OCI-M1 (cell line): ENCODE measurements around the gene GPAM.
"Not testable (repeated sequence)": the region's sequence is repeated elsewhere in the genome, so short reads cannot be mapped to it uniquely, and the experiment has no call there.

Source experiments
- DNase-seq: peaks from one replicate; lab custom pipeline; 2025; lab: John Stamatoyannopoulos, UW

Gene GPAM

DNA sequence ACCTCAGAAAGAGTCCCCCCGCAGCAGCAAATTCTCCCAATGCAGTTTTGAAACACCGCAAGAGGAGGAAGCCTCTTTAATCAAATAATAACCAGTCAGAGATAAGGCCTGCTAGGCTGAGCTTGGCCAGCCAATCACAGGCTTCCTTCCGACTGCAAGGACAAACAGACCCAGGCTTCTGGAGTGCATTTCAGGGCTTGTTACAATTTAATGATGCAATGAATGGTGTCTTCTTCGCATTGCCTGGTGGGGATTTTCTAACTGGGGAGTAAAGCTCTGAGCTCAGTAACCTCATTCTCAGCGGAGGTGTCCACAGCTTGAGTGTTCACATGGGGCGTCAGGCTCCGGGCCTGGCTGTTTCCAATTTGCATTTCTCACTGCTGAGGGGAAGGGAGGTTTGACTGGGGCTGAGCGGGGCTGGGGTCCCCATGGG lies 31.8 kb upstream of the GPAM start:
- peak; percentile 10 for DNase-seq

DNA sequence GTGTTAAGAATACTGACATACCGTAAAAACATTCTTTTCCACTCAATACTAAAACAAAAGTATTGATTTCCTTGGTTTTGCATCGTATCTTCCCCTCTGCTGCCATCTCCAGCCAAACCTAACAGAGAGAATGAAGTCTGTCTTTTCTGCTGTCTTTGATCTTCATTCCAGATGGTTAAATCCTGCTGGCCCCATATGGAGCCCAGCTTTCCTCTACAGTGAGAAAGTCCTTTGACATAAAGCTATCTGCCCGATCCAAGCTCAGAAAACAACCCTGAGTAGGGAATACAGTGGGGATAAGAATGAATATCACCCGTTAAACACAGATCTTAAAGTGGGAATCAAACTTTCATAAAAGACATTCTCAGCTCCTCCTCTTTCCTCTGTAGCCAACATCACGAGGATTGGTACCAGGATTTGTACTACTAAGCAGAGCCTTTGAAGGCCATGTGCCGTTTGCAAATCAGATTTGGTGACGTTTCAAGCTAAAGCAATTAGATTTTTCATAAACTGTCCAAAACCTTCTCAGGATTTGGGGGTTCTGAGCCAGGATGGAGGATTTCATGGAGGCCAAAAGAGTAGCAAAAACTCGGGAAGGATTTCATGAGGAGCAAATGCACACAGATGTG lies 30.8 kb upstream of the GPAM start:
- DNase-seq, result no peak

- no peak for DNase-seq
These were observed 30.3 kb upstream of the GPAM start for GRCh38 chr10:112213836-112214235.

DNA sequence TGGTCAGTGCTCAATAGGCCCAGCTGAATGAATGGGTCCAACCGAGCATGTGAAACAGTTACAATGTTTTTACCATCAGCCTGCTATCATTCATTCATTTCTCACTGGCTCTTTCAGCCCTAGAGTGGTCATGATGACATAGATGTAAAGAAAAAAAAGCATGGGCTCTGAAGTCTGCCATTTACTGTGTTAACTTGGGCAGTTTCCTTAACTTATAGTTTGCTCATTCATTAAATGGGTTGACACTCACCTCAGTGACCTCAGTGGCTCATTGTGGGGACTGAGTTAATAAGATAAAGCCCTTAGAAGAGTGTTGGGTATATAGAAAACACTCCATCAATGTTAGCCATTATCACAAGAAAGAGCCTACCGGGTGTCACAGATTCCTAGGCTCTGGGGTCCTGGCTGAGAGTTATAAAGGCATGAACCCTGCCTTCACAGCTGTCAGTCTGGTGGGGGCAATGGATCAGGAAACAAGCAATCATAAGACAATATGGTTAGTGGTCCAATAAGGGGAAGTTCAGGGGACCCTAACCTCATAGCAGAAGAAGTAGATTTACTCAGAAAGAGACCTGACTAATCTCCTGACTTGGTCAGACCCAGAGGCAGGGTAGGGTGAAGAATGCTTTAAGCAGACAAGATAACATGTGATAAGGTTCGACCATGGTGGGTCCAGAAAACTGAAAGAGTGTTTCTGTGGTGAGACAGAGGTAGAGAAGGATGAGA lies 29.7 kb upstream of the GPAM start:
- no peak for DNase-seq

DNA sequence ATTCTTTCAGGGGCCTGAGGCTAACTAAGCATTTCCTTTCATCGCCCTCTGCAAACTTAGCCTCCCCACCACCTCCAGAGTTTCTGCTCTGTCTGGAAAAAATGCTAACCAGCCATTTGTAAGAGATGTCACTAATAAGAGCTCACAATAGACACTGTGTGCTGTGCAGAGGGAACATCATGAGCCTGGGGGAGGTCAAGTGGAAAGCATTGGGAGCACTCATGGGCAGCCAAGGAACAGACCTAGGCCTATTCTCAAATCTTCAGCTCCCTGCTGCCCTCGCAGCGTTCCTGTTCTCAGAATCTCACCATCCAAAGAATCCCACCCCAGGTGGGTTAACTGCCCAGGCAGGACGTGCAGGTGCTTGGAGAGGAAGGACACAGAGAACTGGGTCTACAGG lies 27.1 kb upstream of the GPAM start:
- DNase-seq, result no peak

- no peak for DNase-seq
These were observed 26.1 kb upstream of the GPAM start for GRCh38 chr10:112209684-112210131.

DNA sequence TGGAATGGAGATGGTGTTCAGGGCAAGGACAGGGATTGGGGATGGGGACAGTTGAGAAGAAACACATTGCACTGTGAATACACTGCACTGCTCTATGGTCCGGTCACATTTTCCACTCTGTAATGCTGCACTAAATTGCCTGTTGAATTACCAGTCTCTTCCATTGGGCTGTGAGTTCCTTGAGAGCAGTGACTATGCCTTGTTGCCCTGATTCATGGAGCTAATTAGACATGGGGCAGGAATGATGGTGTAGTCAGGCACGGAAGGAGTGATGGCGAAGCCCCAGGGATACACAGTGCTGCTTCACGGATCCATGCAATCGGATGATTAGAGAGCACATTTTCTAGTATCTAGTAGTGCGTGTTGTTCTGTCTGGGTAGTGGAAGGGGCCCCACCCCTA lies 25.4 kb upstream of the GPAM start:
- no peak for DNase-seq

DNA sequence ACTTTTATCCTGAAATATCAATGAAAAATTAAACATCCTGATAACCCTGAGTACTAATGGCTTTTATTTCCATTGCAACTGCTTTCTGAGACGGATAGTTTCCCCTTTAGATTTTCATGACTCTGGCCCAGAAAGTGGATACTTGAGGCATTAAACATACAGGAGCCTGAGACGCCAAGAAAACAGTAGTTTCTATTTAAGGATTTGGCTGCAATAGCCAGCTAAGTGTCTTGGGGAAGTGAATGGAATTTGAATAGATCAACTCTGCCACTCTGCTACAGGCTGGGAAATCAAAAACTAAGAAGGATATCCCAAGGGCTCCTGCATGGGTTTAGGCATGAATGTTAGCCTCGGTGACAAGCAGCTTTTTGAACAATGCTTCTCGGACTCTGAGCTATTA lies 24.7 kb upstream of the GPAM start:
- DNase-seq, result no peak

GRCh38 chr10:112203328-112204076 lies 19.9 kb upstream of the GPAM start:
- peak; percentile 64 for DNase-seq

DNA sequence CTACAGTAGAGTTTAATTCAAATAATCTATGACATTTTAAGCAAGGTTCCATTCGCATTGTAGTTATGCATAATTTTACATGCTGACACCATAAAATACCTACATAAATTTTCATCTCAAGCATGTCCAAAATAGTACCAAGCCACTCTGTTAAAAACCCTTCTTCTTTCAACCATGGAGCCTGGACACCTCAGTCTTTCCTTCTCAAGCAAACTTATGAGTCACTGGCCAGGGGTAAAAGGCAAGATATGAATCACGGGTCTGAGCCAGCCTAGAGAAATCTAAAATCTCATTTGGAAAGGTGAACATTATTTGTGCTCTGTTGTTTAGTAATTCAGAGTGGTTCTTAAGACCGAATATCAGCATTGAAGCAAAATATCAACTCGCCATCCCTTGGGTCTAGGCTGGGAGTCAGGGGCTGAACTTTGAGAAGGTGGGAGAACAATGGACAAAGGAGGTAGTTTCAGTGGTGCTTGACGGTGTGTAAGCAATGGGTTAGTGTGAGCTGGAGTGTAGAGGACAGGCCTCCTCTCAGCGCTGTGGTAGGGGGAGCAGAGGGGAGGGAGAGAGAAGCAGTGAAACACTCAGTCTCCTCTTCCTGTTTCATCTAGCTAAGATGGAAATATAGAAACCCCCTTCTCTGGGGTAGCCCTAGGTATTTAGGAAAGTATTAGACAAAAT lies 19.1 kb upstream of the GPAM start:
- no peak for DNase-seq

DNA sequence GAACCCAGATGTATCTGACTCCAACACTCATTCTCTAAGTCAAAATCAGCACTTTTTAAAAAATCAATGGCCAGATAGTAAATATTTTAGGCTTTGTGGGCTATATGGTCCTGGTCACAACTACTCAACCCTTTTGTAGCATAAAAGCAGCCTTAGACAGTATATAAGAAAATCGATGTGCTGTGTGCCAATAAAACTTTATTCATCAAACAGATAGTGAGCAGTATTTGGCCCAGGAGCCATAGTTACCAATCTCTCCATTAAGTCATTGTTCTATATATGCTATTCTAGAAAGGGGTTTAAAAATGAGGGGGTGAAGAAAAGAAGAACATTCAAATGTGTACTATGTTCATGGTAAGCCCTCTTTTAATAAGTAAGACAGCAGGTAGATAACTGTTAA lies 18.5 kb upstream of the GPAM start:
- no peak for DNase-seq

DNA sequence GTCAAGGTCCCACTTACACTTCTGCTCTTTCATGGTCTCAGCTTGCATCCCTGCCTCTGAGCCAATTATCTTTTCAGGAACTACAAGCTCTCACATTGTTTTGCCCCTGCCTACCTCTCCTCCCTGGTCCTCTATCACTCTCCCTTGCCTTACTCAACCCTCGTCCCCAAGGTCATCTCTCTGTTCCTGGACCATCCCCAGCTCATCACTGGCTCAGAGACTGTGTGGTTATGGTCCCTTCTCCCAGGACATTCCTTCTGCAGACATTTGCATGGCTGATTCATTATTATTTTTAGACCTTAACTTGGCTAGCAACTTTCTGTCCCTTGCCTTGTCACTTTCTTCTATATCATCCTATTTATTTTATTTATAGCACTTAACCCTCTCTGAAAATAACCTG lies 17.8 kb upstream of the GPAM start:
- DNase-seq, result no peak

DNA sequence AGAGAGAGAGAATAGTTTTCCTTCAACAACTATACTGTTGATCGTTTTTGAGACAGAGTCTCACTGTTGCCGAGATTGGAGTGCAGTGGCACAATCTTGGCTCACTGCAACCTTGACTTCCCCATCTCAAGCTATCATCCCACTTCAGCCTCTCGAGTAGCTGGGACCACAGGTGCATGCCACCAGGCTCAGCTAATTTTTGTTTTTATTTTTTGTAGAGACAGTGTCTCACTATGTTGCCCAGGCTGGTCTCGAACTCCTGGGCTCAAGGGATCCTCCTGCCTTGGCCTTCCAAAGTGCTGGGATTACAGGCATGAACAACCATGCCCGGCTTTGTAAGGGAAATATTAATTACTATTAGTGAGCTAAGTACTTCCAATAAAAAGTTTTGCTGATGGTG lies 16.7 kb upstream of the GPAM start:
- DNase-seq, result not testable (repeated sequence)

- DNase-seq, result not testable (repeated sequence)
These were observed 14.1 kb upstream of the GPAM start for GRCh38 chr10:112197662-112198061.

- no peak for DNase-seq
These were observed 11.7 kb upstream of the GPAM start for GRCh38 chr10:112195224-112195623.

GRCh38 chr10:112191791-112192190 lies 8.2 kb upstream of the GPAM start:
- DNase-seq, result no peak

DNA sequence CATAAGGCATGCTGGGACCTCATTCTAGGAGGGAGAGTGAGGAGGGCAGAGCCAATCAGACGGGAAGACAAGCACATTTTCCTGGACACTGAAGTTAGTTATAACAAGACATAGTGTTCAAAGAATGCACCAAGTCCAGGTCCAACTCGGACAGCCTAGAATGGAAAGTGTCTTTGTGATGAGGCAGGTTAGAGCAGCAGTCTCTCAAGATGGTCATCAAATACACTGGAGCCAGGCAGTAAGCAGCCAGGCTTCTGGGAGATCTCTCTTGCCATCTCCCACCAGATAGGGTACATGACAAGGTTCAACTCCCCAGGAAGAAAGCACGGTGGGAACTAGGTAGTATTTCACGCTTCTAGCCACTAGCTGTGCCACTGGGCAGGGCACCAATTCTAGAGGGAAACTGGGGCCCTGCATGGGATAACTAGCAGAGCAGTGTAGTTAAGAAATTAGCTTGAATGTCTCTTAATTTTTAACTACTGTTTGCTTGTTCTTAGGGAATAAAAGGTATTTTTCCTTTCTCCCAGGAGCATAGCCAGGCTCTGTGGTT lies 7.6 kb upstream of the GPAM start:
- no peak for DNase-seq

DNA sequence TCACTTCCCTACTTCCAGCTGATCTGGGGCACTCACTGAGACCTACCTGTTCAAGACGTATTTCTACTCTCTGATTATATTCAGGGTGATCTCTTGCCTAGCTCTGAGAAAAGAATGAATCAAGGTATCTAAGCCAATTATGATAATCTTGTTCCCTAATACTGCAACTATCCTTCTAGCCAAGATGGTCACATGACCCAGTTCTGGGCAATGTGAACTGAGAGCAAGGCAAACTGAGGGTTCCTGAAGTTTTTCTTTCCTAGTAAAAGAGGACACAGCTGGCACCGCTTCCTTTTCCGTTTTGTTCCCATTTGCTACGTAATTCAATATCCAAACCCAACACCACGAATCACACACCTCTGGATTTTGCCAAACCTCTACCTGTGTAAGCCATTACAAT lies 5.9 kb upstream of the GPAM start:
- DNase-seq, result no peak

DNA sequence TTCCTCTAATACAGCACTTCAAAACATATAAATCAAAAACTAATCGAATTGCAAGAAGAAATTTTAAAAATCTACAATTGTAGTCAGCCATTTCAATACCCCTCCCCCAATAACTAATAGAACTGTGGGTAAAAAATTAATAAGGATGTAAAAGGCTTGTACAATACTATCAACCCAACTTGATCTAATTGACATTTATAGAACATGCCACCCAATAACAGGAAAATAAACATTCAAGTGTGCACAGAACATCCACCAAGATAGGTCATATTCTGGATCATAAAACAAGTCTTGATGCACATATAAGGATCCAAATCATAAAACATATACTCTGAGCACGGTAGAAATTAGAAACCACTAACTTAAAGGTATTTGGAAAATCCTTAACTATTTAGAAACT lies 4.0 kb upstream of the GPAM start:
- DNase-seq, result no peak

GRCh38 chr10:112185959-112186358 lies 2.4 kb upstream of the GPAM start:
- DNase-seq, result peak; percentile 17

GRCh38 chr10:112184379-112184778 lies 814 bp upstream of the GPAM start:
- DNase-seq, result peak; percentile 44

DNA sequence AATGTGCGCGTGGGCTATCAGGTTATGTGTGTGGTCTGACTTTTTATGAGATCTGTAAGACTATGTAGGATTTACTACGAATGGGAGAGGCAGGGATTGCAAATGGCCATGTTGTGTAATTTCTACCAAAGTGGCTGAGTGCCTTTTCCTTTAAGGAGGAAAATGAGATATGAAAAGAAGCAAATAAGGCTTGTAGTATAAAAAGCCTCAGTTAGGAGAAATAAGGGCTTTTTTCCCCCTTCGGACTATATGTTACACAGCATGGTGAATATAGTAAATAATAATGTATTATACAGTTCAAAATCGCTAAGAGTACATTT lies 447 bp upstream of the GPAM start:
- no peak for DNase-seq
